ENCODE measurements around the gene NFKB1. TPM values are rescaled to one million over a fixed set of nuclear protein-coding genes. Genes with fewer than 3 reads are reported as not detected.
A peak's percentile ranks its signal among the peaks of the same experiment; 100 is the strongest.

Gene NFKB1
- total RNA-seq, 6 experiments from 2014 or later, result 21.7 to 31.3 (median 27.5) TPM

DNA sequence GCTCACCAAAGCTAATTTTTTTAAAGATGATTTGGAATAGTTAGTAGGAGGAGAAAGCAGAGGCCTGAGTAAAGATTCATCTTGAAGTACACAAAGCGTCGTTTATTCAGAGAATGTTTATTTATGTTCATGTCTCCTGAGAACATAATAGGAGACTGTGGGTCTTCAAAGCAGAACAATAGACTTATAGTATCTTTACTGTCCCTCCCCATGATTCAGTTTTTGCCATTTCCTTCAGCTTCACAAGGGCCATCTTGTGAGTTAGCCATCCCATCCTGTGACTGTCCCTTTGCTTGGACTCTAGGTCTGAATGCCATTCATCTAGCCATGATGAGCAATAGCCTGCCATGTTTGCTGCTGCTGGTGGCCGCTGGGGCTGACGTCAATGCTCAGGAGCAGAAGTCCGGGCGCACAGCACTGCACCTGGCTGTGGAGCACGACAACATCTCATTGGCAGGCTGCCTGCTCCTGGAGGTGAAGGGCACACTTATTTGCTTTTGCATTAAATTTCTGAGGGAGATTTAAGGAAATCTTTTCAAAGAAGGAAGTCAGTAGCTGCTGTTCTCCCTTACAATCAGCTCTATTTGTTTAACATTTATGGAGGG is 105.8 kb downstream of the NFKB1 start:
- peaks cover 20% of the 10 kb centered on the region for H3K36me3 Mint-ChIP-seq (ENCODE audit: low read depth)

DNA sequence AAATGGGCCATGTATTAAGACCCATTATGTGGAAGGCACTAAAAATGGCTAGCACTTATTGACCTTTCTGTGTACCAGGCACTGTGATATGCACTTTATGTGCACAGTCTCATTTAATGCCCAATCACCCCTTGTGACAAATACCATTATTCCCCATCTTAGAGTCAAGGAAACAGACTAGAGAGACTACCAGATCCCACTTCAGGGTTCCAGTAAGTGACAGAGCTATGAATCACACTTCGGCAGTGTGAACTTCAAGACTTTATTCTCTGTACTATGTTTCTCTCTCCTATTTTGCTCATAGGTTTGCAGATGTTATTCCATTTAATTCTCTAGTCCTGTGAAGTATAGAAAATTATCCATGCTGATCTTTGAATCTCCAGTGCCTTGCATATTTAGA is 107.0 kb downstream of the NFKB1 start:
- Mint-ChIP-seq H3K4me1 (ENCODE audit: low read depth) (peaks cover 18% of the 10 kb centered on the region), H3K36me3 (ENCODE audit: low read depth) (peaks cover 21% of the 10 kb centered on the region), H3K27ac (peak overlapping the region; percentile 60), H3K4me3 (no peak overlapping the region), H3K9me3 (no peaks in the 10 kb centered on the region), H3K27me3 (ENCODE audit: insufficient read depth) (no peaks in the 10 kb centered on the region)
- TF ChIP-seq, protein P1, sequence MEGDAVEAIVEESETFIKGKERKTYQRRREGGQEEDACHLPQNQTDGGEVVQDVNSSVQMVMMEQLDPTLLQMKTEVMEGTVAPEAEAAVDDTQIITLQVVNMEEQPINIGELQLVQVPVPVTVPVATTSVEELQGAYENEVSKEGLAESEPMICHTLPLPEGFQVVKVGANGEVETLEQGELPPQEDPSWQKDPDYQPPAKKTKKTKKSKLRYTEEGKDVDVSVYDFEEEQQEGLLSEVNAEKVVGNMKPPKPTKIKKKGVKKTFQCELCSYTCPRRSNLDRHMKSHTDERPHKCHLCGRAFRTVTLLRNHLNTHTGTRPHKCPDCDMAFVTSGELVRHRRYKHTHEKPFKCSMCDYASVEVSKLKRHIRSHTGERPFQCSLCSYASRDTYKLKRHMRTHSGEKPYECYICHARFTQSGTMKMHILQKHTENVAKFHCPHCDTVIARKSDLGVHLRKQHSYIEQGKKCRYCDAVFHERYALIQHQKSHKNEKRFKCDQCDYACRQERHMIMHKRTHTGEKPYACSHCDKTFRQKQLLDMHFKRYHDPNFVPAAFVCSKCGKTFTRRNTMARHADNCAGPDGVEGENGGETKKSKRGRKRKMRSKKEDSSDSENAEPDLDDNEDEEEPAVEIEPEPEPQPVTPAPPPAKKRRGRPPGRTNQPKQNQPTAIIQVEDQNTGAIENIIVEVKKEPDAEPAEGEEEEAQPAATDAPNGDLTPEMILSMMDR (IDR thresholded peaks at IDR 0.05), result no peak
- DNase-seq, result peak; percentile 30

More for the DNA sequence above, 105.8 kb downstream of the NFKB1 start:
- DNase-seq, result no peak
- Mint-ChIP-seq H3K9me3 (no peaks in the 10 kb centered on the region), H3K27ac (no peak overlapping the region; the same call in 1 of the 2 replicates), H3K27me3 (ENCODE audit: insufficient read depth) (no peaks in the 10 kb centered on the region), H3K4me1 (ENCODE audit: low read depth) (peaks cover 18% of the 10 kb centered on the region), H3K4me3 (no peak overlapping the region)
- TF ChIP-seq, protein P1 (IDR thresholded peaks at IDR 0.05), result no peak

DNA sequence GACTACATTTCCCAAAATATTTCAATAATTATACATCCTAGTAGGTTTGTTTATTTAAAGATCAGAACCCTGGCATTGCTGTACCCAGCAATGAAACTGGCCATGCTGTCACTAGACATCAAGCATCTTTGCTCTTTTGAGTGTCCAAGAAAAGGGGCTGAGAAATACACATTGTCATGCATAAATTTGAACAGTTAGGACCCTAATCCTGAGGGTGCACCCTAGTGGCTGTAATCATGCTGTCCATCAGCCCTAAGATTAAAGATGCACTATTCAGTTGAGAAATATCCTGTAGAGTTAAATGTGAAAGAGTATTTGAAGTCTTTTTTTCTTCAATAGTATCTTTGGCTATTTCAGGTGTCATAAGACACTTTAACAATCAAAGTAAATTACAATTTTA is 108.8 kb downstream of the NFKB1 start:
- TF ChIP-seq, protein P1 (IDR thresholded peaks at IDR 0.05), result peak; percentile 71
- H3K27me3 Mint-ChIP-seq (ENCODE audit: insufficient read depth), result no peaks in the 10 kb centered on the region
- H3K4me3 Mint-ChIP-seq, result no peak overlapping the region
- H3K4me1 Mint-ChIP-seq (ENCODE audit: low read depth), result peaks cover 18% of the 10 kb centered on the region
- H3K27ac Mint-ChIP-seq, result no peak overlapping the region
- H3K36me3 Mint-ChIP-seq (ENCODE audit: low read depth), result peaks cover 39% of the 10 kb centered on the region
- no peaks in the 10 kb centered on the region for H3K9me3 Mint-ChIP-seq
- no peak for DNase-seq

DNA sequence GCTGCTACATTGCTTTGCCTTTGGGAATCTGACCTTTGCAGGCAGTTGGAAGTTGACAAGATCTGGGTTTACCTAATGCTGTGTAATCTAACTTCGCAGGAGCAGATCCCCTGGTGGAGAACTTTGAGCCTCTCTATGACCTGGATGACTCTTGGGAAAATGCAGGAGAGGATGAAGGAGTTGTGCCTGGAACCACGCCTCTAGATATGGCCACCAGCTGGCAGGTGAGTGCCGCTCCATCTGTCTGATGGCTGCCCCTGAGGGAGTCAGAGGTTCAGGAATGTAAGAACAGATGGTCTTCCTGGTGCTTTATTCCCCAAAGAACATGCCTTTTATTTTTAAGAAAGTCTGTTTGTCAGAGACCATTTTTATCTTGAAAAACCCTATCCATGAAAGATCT is 109.3 kb downstream of the NFKB1 start:
- Mint-ChIP-seq H3K4me3 (no peak overlapping the region), H3K27ac (no peak overlapping the region), H3K36me3 (ENCODE audit: low read depth) (peaks cover 43% of the 10 kb centered on the region), H3K27me3 (ENCODE audit: insufficient read depth) (no peaks in the 10 kb centered on the region), H3K4me1 (ENCODE audit: low read depth) (peaks cover 18% of the 10 kb centered on the region), H3K9me3 (no peaks in the 10 kb centered on the region)
- TF ChIP-seq, protein P1 (IDR thresholded peaks at IDR 0.05), result no peak
- DNase-seq, result no peak

DNA sequence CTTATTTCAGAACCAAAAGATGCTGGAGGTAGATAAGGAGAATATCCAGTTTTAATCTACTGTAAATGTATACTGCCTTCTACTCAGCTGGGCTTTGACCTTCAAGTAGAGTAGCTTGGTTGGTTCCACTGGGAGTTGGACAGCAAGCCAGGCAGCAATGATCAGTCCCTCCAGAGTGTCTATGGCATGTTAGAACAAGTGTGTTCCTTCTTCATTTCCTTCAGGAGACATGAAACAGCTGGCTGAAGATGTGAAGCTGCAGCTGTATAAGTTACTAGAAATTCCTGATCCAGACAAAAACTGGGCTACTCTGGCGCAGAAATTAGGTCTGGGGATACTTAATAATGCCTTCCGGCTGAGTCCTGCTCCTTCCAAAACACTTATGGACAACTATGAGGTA is 111.1 kb downstream of the NFKB1 start:
- peaks cover 15% of the 10 kb centered on the region for H3K4me1 Mint-ChIP-seq (ENCODE audit: low read depth)
- no peak overlapping the region for H3K27ac Mint-ChIP-seq
- no peak overlapping the region for H3K4me3 Mint-ChIP-seq
- TF ChIP-seq, protein P1 (IDR thresholded peaks at IDR 0.05), result no peak
- H3K27me3 Mint-ChIP-seq (ENCODE audit: insufficient read depth), result no peaks in the 10 kb centered on the region
- no peak for DNase-seq
- H3K36me3 Mint-ChIP-seq (ENCODE audit: low read depth), result peaks cover 40% of the 10 kb centered on the region
- no peaks in the 10 kb centered on the region for H3K9me3 Mint-ChIP-seq

Data from HFFc6 (cell line).